MM.1S (cell line): ENCODE measurements around the gene RHBDL2.

ENCODE experiments used
- DNase-seq: peaks from one replicate; pipeline ENCODE4 v3.0.0-alpha.2; 2015
- H2AFZ ChIP-seq: fragments of 300-600 bp; sonication (generic); 2 replicates; pipeline ENCODE4 v1.6.0; 2016; ENCODE audit warnings: antibody characterized with exemption, low read length
- H3F3A ChIP-seq: fragments of 300-600 bp; sonication (generic); 2 replicates; pipeline ENCODE4 v1.6.1; 2016; ENCODE audit warnings: mild to moderate bottlenecking, antibody characterized with exemption, low read length, moderate library complexity, mixed read lengths; ENCODE audit not compliant: insufficient read depth
- H3K27ac ChIP-seq: fragments of 300-600 bp; sonication (generic); 2 replicates; pipeline ENCODE4 v1.5.1; 2016; ENCODE audit warnings: mild to moderate bottlenecking, low read length
- H3K27me3 ChIP-seq: fragments of 300-600 bp; sonication (generic); replicated peaks from 2 replicates; pipeline ENCODE4 v1.6.0; 2016; ENCODE audit warnings: low read length; ENCODE audit not compliant: insufficient read depth
- H3K36me3 ChIP-seq: fragments of 300-600 bp; sonication (generic); replicated peaks from 2 replicates; pipeline ENCODE4 v1.6.1; 2016; ENCODE audit warnings: mild to moderate bottlenecking, low read length, mixed read lengths; ENCODE audit not compliant: insufficient read depth
- H3K4me1 ChIP-seq: fragments of 300-600 bp; sonication (generic); 2 replicates; pipeline ENCODE4 v1.6.1; 2016; ENCODE audit warnings: low read length, mixed read lengths
- H3K4me2 ChIP-seq: fragments of 300-600 bp; sonication (generic); 2 replicates; pipeline ENCODE4 v1.6.0; 2016; ENCODE audit warnings: low read depth, low read length
- H3K4me3 ChIP-seq: fragments of 300-600 bp; sonication (generic); 2 replicates; pipeline ENCODE4 v1.5.1; 2016; ENCODE audit warnings: low read length, mixed read lengths
- H3K79me2 ChIP-seq: fragments of 300-600 bp; sonication (generic); 2 replicates; pipeline ENCODE4 v1.6.1; 2016; ENCODE audit warnings: mixed run types, low read length, mixed read lengths
- H3K9ac ChIP-seq: fragments of 300-600 bp; sonication (generic); 2 replicates; pipeline ENCODE4 v1.6.1; 2016; ENCODE audit warnings: low read length, mixed read lengths
- H3K9me2 ChIP-seq: fragments of 300-600 bp; sonication (generic); replicated peaks from 2 replicates; pipeline ENCODE4 v1.6.1; 2016; ENCODE audit warnings: mild to moderate bottlenecking, low read length, mixed read lengths; ENCODE audit not compliant: insufficient read depth
- H3K9me3 ChIP-seq: fragments of 300-600 bp; sonication (generic); replicated peaks from 2 replicates; pipeline ENCODE4 v1.6.1; 2016; ENCODE audit warnings: mild to moderate bottlenecking, low read length, mixed read lengths; ENCODE audit not compliant: insufficient read depth
- H4K20me1 ChIP-seq: fragments of 300-600 bp; sonication (generic); 2 replicates; pipeline ENCODE4 v1.6.1; 2016; ENCODE audit warnings: mild to moderate bottlenecking, low read length, moderate library complexity, mixed read lengths; ENCODE audit not compliant: insufficient read depth
- CTCF ChIP-seq: fragments of 300-600 bp; sonication (generic); IDR thresholded peaks from 2 replicates; pipeline ENCODE4 v1.5.1; 2016; ENCODE audit warnings: antibody characterized with exemption, low read length, mixed read lengths
- EZH2 ChIP-seq: fragments of 300-600 bp; sonication (generic); optimal IDR thresholded peaks from 2 replicates; pipeline ENCODE3; 2017; ENCODE audit warnings: low read depth, mild to moderate bottlenecking, antibody characterized with exemption, low read length, mixed read lengths
- EZH2phosphoT487 ChIP-seq: fragments of 300-600 bp; sonication (generic); IDR thresholded peaks from 2 replicates; pipeline ENCODE4 v1.6.1; 2018; ENCODE audit warnings: antibody characterized with exemption, low read length

The RHBDL2 gene

GRCh38 chr1:38941527-38942019 is at the start of gene RHBDL2:
TSS of gene RHBDL2 (minus strand) at chr1:38941830. CDS start at chr1:38919212, 22,618 bp downstream.
- DNase-seq = no peak
- H2AFZ ChIP-seq = no peak within 1 kb of the TSS
- no peaks in the 10 kb centered on the region for H3K27me3 ChIP-seq
- H3K79me2 ChIP-seq = no peaks in the 10 kb centered on the region
- H3F3A ChIP-seq = no peaks in the 10 kb centered on the region
- H3K4me3 ChIP-seq = no peak within 1 kb of the TSS
- TF ChIP-seq EZH2 (no peak), CTCF (no peak), EZH2phosphoT487 (no peak)
- no peaks in the 10 kb centered on the region for H4K20me1 ChIP-seq
- H3K27ac ChIP-seq = no peak within 1 kb of the TSS
- H3K9ac ChIP-seq = no peak within 1 kb of the TSS
- no peaks in the 10 kb centered on the region for H3K4me1 ChIP-seq
- H3K4me2 ChIP-seq = no peak within 1 kb of the TSS
- H3K36me3 ChIP-seq = no peaks in the 10 kb centered on the region
- H3K9me3 ChIP-seq = no peaks in the 10 kb centered on the region
- no peaks in the 10 kb centered on the region for H3K9me2 ChIP-seq

GRCh38 chr1:38990738-38991637 is 49.4 kb upstream of the RHBDL2 start, which contains the start of gene AKIRIN1:
TSS of gene AKIRIN1 (plus strand) at chr1:38991276. CDS start at chr1:38991381, 105 bp downstream.
- no peaks in the 10 kb centered on the region for H3K9me3 ChIP-seq

DNA sequence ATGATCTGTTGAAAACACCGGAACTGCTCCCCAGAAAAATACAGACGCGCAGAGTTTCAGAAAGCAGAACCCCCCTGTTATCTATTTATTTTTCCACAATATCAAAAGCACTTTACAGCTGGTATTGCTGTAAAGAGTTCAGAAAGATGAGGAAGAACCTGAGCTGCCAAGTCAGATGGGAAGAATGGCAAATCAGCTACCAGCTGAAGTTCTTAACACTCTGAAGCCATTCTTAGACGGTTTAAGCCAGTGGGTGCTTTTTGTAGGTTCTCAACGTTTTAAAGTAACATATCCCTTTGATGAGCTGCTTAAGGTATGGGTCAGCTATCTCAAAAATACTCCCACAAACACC is 48.7 kb upstream of the RHBDL2 start:
- H3K9me2 ChIP-seq = no peaks in the 10 kb centered on the region
- H3K9ac ChIP-seq = peak overlapping the region; percentile 75
- H2AFZ ChIP-seq = peak overlapping the region; percentile 61
- peak overlapping the region; percentile 73; the same call in 1 of the 2 replicates for H3K4me3 ChIP-seq
- peak overlapping the region; percentile 86 for H3K4me2 ChIP-seq
- H3K4me1 ChIP-seq = peaks cover 14% of the 10 kb centered on the region
- H3K27ac ChIP-seq = peak overlapping the region; percentile 47; the same call in 1 of the 2 replicates
- H3F3A ChIP-seq = peaks cover 4% of the 10 kb centered on the region; the same call in 1 of the 2 replicates
- 0 out of 2 replicates have a peak, but pooled peaks cover 3% of the 10 kb centered on the region for H3K36me3 ChIP-seq
- H3K79me2 ChIP-seq = peaks cover 42% of the 10 kb centered on the region
- TF ChIP-seq EZH2phosphoT487 (no peak), EZH2 (no peak), CTCF (no peak)
- no peaks in the 10 kb centered on the region for H4K20me1 ChIP-seq
- no peaks in the 10 kb centered on the region for H3K9me3 ChIP-seq
- DNase-seq = no peak
- no peaks in the 10 kb centered on the region for H3K27me3 ChIP-seq

More at GRCh38 chr1:38990738-38991637, 49.4 kb upstream of the RHBDL2 start, which contains the start of gene AKIRIN1:
- Histone ChIP-seq H3K36me3 (0 out of 2 replicates have a peak, but pooled peaks cover 3% of the 10 kb centered on the region), H3K79me2 (peaks cover 48% of the 10 kb centered on the region), H3K4me3 (peak within 1 kb of the TSS; percentile 82), H3K4me2 (peak within 1 kb of the TSS; percentile 94), H3K27ac (peak within 1 kb of the TSS; percentile 47), H3K4me1 (peaks cover 17% of the 10 kb centered on the region), H3K27me3 (no peaks in the 10 kb centered on the region), H3K9ac (peak within 1 kb of the TSS; percentile 80), H3F3A (peaks cover 4% of the 10 kb centered on the region; the same call in 1 of the 2 replicates), H2AFZ (peak within 1 kb of the TSS; percentile 61), H4K20me1 (no peaks in the 10 kb centered on the region), H3K9me2 (no peaks in the 10 kb centered on the region)
- TF ChIP-seq EZH2 = no peak
- TF ChIP-seq CTCF = no peak
- no peak for TF ChIP-seq EZH2phosphoT487
- peak; percentile 97 for DNase-seq
